ENCODE data around the gene BLVRB.
"Not testable (repeated sequence)": the region's sequence is repeated elsewhere in the genome, so short reads cannot be mapped to it uniquely, and the experiment has no call there.

BLVRB gene

GRCh38 chr19:40465557-40466218 is at the start of gene BLVRB:
Gene BLVRB, minus strand, starts transcription at chr19:40465745. Its CDS starts 57 bp downstream, at chr19:40465688.
- DNase-seq, result peak; percentile 98

GRCh38 chr19:40513741-40514315 is 48.3 kb upstream of the BLVRB start:
- no peak for DNase-seq

GRCh38 chr19:40513345-40513678 is 47.8 kb upstream of the BLVRB start:
- DNase-seq, result no peak

- DNase-seq, result no peak
These were observed 47.2 kb upstream of the BLVRB start for GRCh38 chr19:40512473-40513344.

GRCh38 chr19:40512110-40512472 is 46.5 kb upstream of the BLVRB start:
- DNase-seq, result no peak

GRCh38 chr19:40511487-40511886 is 45.9 kb upstream of the BLVRB start:
- DNase-seq, result no peak

- DNase-seq, result peak; percentile 10
These were observed 45.1 kb upstream of the BLVRB start for GRCh38 chr19:40510526-40511115.

- no peak for DNase-seq
These were observed 43.3 kb upstream of the BLVRB start for GRCh38 chr19:40508739-40509260.

GRCh38 chr19:40507892-40508291 is 42.3 kb upstream of the BLVRB start:
- no peak for DNase-seq

- no peak for DNase-seq
These were observed 40.6 kb upstream of the BLVRB start for GRCh38 chr19:40506099-40506498.

GRCh38 chr19:40503320-40503695 is 37.8 kb upstream of the BLVRB start:
- DNase-seq, result no peak

GRCh38 chr19:40502647-40503319 is 37.2 kb upstream of the BLVRB start:
- no peak for DNase-seq

GRCh38 chr19:40502081-40502480 is 36.5 kb upstream of the BLVRB start:
- DNase-seq, result no peak

GRCh38 chr19:40501599-40501998 is 36.1 kb upstream of the BLVRB start:
- DNase-seq, result no peak

GRCh38 chr19:40500678-40501530 is 35.4 kb upstream of the BLVRB start:
- DNase-seq, result not testable (repeated sequence)

- no peak for DNase-seq
These were observed 33.8 kb upstream of the BLVRB start for GRCh38 chr19:40499320-40499719.

- no peak for DNase-seq
These were observed 31.7 kb upstream of the BLVRB start for GRCh38 chr19:40497214-40497613.

- no peak for DNase-seq
These were observed 28.8 kb upstream of the BLVRB start for GRCh38 chr19:40494191-40494838.

GRCh38 chr19:40493778-40494177 is 28.2 kb upstream of the BLVRB start:
- DNase-seq, result no peak

- no peak for DNase-seq
These were observed 26.7 kb upstream of the BLVRB start for GRCh38 chr19:40492274-40492673.

GRCh38 chr19:40489882-40490230 is 24.3 kb upstream of the BLVRB start:
- no peak for DNase-seq

GRCh38 chr19:40486017-40486416 is 20.5 kb upstream of the BLVRB start:
- DNase-seq, result no peak
